A549 (cell line): Measurements from ENCODE around the gene RAB11FIP5. TPM values are rescaled to one million over a fixed set of nuclear protein-coding genes. Genes with fewer than 3 reads are reported as not detected.
A peak's percentile ranks its signal among the peaks of the same experiment; 100 is the strongest.

Experiments
- ATAC-seq, 2 experiments: fragments of 200-7000 bp in 1 of 2; fragments of >200 bp in 1 of 2; cut with Nextera tagmentation in 1 of 2; cut with Tn5 transposase in 1 of 2; 3 replicates each; pipeline versions ENCODE4 v1.8.0 to v1.9.1; 2018 to 2020; ENCODE audit warnings: mild to moderate bottlenecking in 1 of 2, moderate library complexity in 1 of 2
- CTCF ChIA-PET: fragments of 300-600 bp; sonication (Branson Sonifier 250); formaldehyde crosslinking; extraction: SDS; loops from one replicate; lab custom pipeline; 2021; ENCODE audit warnings: antibody characterized with exemption, inconsistent platforms; lab: Yijun Ruan, JAX
- POLR2A ChIA-PET: fragments of 350-600 bp; formaldehyde crosslinking; extraction: SDS; loops from one replicate; lab custom pipeline; 2021; ENCODE audit warnings: antibody characterized with exemption, inconsistent platforms; lab: Yijun Ruan, JAX
- DNase-seq, 2 experiments: peaks; one replicate each; pipeline versions ENCODE4 v3.0.0 to v3.0.0-alpha.2; 2011 to 2016; ENCODE audit warnings: low read depth in 1 of 2, low spot score in 1 of 2
- FAIRE-seq: peaks from 2 replicates; lab custom pipeline; 2011; peaks lifted over from hg19 to GRCh38; lab: Jason Lieb, UNC
- H3K27ac ChIP-seq, 2 experiments: fragments of >200 bp; sonication (Bioruptor Twin); formaldehyde crosslinking; 3 replicates each; pipeline ENCODE4 v1.5.1; 2016 to 2017
- H3K4me1 ChIP-seq: fragments of >200 bp; sonication (Bioruptor Twin); formaldehyde crosslinking; 3 replicates; pipeline ENCODE4 v1.6.1; 2016
- H3K4me2 ChIP-seq: fragments of >200 bp; sonication (Bioruptor Twin); formaldehyde crosslinking; 3 replicates; pipeline ENCODE4 v1.6.1; 2016
- H3K4me3 ChIP-seq: fragments of >200 bp; sonication (Bioruptor Twin); formaldehyde crosslinking; 3 replicates; pipeline ENCODE4 v1.5.1; 2016
- H3K9me3 ChIP-seq: fragments of >200 bp; sonication (Bioruptor Twin); formaldehyde crosslinking; 3 replicates; pipeline ENCODE4 v1.6.1; 2016
- CHD2 ChIP-seq: fragments of 150-350 bp; IDR thresholded peaks from 2 replicates; pipeline ENCODE4 v1.6.1; 2014; ENCODE audit warnings: low read length; ENCODE audit not compliant: partially characterized antibody
- E2F6 ChIP-seq: IDR thresholded peaks from 2 replicates; pipeline ENCODE4 v1.6.1; 2012; ENCODE audit warnings: low read depth, borderline replicate concordance
- EHF ChIP-seq: fragments of 250-450 bp; sonication (Bioruptor Pico); IDR thresholded peaks from 2 replicates; pipeline ENCODE4 v1.5.0; 2020; ENCODE audit warnings: mild to moderate bottlenecking
- ELK1 ChIP-seq: fragments of 150-350 bp; IDR thresholded peaks from 2 replicates; pipeline ENCODE4 v1.6.1; 2014; ENCODE audit warnings: low read depth, mild to moderate bottlenecking, low read length
- ESRRA ChIP-seq: fragments of 150-350 bp; IDR thresholded peaks from 2 replicates; pipeline ENCODE4 v1.6.1; 2014; ENCODE audit warnings: mild to moderate bottlenecking, low read length, borderline replicate concordance
- FOSL2 ChIP-seq, 2 experiments: fragments of 450-650 bp in 1 of 2; fragments of >200 bp in 1 of 2; sonication (Bioruptor Twin) in 1 of 2; formaldehyde crosslinking; IDR thresholded peaks; 2 replicates each; pipeline versions ENCODE4 v1.5.0 to v1.6.1; 2016 to 2020; ENCODE audit warnings: mild to moderate bottlenecking in 1 of 2, moderate library complexity in 1 of 2
- KDM1A ChIP-seq: fragments of 200-600 bp; sonication (generic); IDR thresholded peaks from 2 replicates; pipeline ENCODE4 v1.6.1; 2016; ENCODE audit warnings: low read depth, mild to moderate bottlenecking
- NR3C1 ChIP-seq: fragments of >200 bp; sonication (Bioruptor Twin); formaldehyde crosslinking; IDR thresholded peaks from 3 replicates; pipeline ENCODE4 v1.6.1; 2017
- RAD21 ChIP-seq, 2 experiments: fragments of >200 bp in 1 of 2; sonication (Bioruptor Twin) in 1 of 2; formaldehyde crosslinking in 1 of 2; IDR thresholded peaks in 1 of 2; conservative IDR thresholded peaks in 1 of 2; 2 replicates in 1 of 2; 3 replicates in 1 of 2; pipeline ENCODE4 v1.6.1; 2012 to 2018; ENCODE audit warnings: inconsistent platforms in 1 of 2
- RARB ChIP-seq: fragments of 250-450 bp; sonication (Bioruptor Pico); IDR thresholded peaks from 2 replicates; pipeline ENCODE4 v1.8.0; 2021; ENCODE audit warnings: mild to moderate bottlenecking, moderate library complexity
- RFX5 ChIP-seq: fragments of 450-650 bp; IDR thresholded peaks from 2 replicates; pipeline ENCODE4 v1.7.1; 2014; ENCODE audit warnings: antibody characterized with exemption, mild to moderate bottlenecking, moderate library complexity
- RNF2 ChIP-seq: fragments of 200-600 bp; sonication (generic); IDR thresholded peaks from 2 replicates; pipeline ENCODE4 v1.6.1; 2016; ENCODE audit warnings: low read depth, mild to moderate bottlenecking, antibody characterized with exemption, moderate library complexity, borderline replicate concordance
- ZNF302 ChIP-seq: fragments of 250-450 bp; sonication (Bioruptor Pico); IDR thresholded peaks from 2 replicates; pipeline ENCODE4 v1.9.0; 2021; ENCODE audit warnings: inconsistent platforms, mild to moderate bottlenecking, moderate library complexity
- WGBS: methylation state at CpG from one replicate; pipeline ENCODE4 v1.1.6; 2017; ENCODE audit errors: missing lambda C conversion rate; 5-methylcytosine and 5-hydroxymethylcytosine counted together
- polyA plus RNA-seq, 4 experiments: library from polyadenylated mRNA; depleted of rRNA in 3 of 4; stranded (reverse); fragments of >200 nt; fragmentation: RNase III in 1 of 4; extraction: RNeasy Plus Mini Kit Qiagen cat#74134 plus additional on column Dnase treatment in 1 of 4; gene quantifications; 2 replicates in 3 of 4; 3 replicates in 1 of 4; pipeline ENCODE4 v1.2.3, GENCODE V29; 2011 to 2017

RAB11FIP5 gene
- polyA plus RNA-seq, 2 of the 4 experiments (the other 2 are of a cell fraction): 21.6 to 21.8 TPM

- TF ChIP-seq RFX5 (no peak), RARB (CRISPR knock-in tag) (no peak), KDM1A (no peak)
Measured at GRCh38 chr2:73043929-73044832, 68.6 kb downstream of the RAB11FIP5 start (continued).

GRCh38 chr2:73043276-73043675 lies 69.5 kb downstream of the RAB11FIP5 start:
- H3K9me3 ChIP-seq: no peaks in the 10 kb centered on the region
- peaks cover 2% of the 10 kb centered on the region; the same call in 2 of the 3 replicates for H3K4me1 ChIP-seq
- H3K27ac ChIP-seq: no peak overlapping the region
- no peak overlapping the region for H3K4me3 ChIP-seq
- TF ChIP-seq EHF (CRISPR knock-in tag) (no peak), RFX5 (no peak), RAD21 (conservative IDR thresholded peaks at IDR 0.05 in 1 of 2, IDR thresholded peaks at IDR 0.05 in 1 of 2) (no peak), RARB (CRISPR knock-in tag) (no peak), CHD2 (no peak), ZNF302 (no peak), ESRRA (no peak), ELK1 (no peak), FOSL2 (IDR thresholded peaks at IDR 0.05) (no peak), FOSL2 (CRISPR knock-in tag; IDR thresholded peaks at IDR 0.05) (no peak), E2F6 (no peak)
- TF ChIP-seq, all 56 proteins: peak for 0
- FAIRE-seq (no peak), DNase-seq (no peak), ATAC-seq (peak; percentile 30 to 39; a peak in 1 of 6 replicates)
- no peak overlapping the region for H3K4me2 ChIP-seq
- 94% methylated on average over 5 of the region's 5 CpGs for WGBS
- POLR2A ChIA-PET: no interaction called here
- CTCF ChIA-PET: interaction anchor here (0.7 to 1.6 kb wide), 6 partner anchors 10 to 1497 kb away, joined by 3 to 4 read pairs (median 3); no protein-coding TSS in a partner anchor

DNA sequence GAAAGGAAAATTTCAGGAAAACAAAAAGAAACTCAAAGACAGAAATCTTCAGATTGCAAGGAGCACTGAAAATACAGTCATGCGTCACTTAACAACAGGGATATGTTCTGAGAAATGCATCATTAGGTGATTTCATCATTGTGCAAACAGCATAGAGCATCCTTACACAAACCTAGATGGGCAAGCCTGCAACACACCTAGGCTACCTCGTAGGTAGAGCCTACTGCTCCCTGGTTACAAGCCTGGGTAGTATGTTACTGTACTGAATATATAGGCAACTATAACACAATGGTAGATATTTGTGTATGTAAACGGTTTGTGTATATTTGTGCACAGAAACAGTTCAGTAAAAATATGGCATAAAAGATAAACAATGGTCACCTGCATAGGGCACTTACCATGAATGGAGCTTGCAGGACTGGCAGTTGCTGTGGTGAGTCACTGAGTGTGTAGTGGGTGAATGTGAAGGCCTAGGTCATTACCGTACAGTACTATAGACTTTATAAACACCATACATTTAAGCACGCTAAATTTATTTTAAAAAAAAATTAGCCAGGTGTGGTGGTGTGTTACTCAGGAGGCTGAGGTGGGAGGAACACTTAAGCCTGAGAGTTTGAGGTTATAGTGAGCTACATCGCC lies 74.7 kb downstream of the RAB11FIP5 start:
- no peak overlapping the region for H3K4me3 ChIP-seq
- ChIA-PET POLR2A (no interaction called here), CTCF (interaction anchor here (0.7 to 1.2 kb wide), 6 partner anchors 11 to 151 kb away, joined by 3 to 5 read pairs (median 3); no protein-coding TSS in a partner anchor)
- ATAC-seq (no peak), DNase-seq (no peak)
- no peak overlapping the region; the same call in 2 of the 3 replicates for H3K4me2 ChIP-seq
- no peak overlapping the region for H3K27ac ChIP-seq
- H3K9me3 ChIP-seq: no peaks in the 10 kb centered on the region
- no peak for TF ChIP-seq RNF2
- TF ChIP-seq, all 56 proteins: peak for 0
- no peak for FAIRE-seq
- peaks cover 37% of the 10 kb centered on the region for H3K4me1 ChIP-seq
- WGBS: 71% methylated on average over 6 of the region's 6 CpGs

DNA sequence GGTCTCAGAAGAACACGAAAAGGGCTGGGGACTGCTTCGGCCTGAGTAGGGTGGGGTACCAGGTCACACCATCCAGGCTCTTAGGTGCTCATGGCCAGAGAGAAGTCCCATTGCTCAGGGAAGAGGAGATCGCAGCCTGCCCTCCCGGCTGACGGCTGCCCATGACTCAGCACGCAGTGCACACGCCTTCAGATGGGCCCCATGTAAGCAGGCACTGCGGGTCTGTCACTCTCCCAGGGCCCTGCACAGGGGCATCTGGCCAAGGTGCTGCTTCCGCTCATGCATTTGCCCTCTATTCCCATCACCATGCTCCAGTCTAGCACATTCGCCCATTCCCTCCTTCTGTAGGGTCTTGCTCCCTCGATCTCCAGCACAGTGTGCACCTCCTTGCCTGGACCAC lies 76.0 kb downstream of the RAB11FIP5 start:
- WGBS: 83% methylated on average over 11 of the region's 11 CpGs
- H3K9me3 ChIP-seq: no peaks in the 10 kb centered on the region
- no peak for FAIRE-seq
- H3K4me3 ChIP-seq: no peak overlapping the region
- POLR2A ChIA-PET: no interaction called here
- CTCF ChIA-PET: interaction anchor here (1.3 kb wide), 1 partner anchor 120 kb away, joined by 3 read pairs; no protein-coding TSS in a partner anchor
- H3K4me2 ChIP-seq: no peak overlapping the region
- TF ChIP-seq NR3C1: no peak
- TF ChIP-seq, all 56 proteins: peak for 0
- peaks cover 50% of the 10 kb centered on the region for H3K4me1 ChIP-seq
- ATAC-seq (peak; percentile 17 to 22; a peak in 2 of 6 replicates), DNase-seq (no peak)
- peak overlapping the region; percentile 22 to 65; a peak in 4 of 6 replicates for H3K27ac ChIP-seq
